GM10266 (cell line): ENCODE data around the gene ZNF664.
"Not testable (repeated sequence)": the region's sequence is repeated elsewhere in the genome, so short reads cannot be mapped to it uniquely, and the experiment has no call there.

Source experiments
- DNase-seq: peaks from one replicate; pipeline ENCODE4 v3.0.0; 2012; ENCODE audit errors: extremely low spot score
- TF ChIP-seq, protein P1 (sequence below): IDR thresholded peaks from 2 replicates; pipeline ENCODE4 v1.5.1; 2012; ENCODE audit warnings: mild to moderate bottlenecking, low read depth; ENCODE audit not compliant: control insufficient read depth, insufficient read depth; ENCODE audit errors: missing control alignments

Gene ZNF664

DNA sequence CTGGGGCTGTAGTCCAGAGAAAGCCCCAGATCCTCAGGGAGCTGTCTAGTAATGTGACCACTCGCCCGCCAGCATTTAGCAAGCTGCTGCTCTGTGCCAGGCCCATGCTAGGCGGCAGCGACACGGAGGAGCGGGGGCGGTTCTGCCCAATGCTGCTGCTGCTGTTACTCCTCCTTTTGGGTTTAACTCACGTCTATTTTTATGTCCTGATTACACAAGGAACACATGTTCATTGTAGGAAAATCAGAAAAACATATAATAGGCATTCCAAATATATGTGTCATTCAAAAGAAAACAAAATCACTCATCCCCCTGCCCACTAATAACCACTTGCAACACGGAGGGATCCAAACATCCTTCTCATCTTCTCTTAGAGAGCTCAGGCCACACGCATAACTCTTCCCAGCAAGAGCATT, 30.8 kb upstream of the ZNF664 start:
- TF ChIP-seq, protein P1, sequence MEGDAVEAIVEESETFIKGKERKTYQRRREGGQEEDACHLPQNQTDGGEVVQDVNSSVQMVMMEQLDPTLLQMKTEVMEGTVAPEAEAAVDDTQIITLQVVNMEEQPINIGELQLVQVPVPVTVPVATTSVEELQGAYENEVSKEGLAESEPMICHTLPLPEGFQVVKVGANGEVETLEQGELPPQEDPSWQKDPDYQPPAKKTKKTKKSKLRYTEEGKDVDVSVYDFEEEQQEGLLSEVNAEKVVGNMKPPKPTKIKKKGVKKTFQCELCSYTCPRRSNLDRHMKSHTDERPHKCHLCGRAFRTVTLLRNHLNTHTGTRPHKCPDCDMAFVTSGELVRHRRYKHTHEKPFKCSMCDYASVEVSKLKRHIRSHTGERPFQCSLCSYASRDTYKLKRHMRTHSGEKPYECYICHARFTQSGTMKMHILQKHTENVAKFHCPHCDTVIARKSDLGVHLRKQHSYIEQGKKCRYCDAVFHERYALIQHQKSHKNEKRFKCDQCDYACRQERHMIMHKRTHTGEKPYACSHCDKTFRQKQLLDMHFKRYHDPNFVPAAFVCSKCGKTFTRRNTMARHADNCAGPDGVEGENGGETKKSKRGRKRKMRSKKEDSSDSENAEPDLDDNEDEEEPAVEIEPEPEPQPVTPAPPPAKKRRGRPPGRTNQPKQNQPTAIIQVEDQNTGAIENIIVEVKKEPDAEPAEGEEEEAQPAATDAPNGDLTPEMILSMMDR: no peak
- DNase-seq: no peak

DNA sequence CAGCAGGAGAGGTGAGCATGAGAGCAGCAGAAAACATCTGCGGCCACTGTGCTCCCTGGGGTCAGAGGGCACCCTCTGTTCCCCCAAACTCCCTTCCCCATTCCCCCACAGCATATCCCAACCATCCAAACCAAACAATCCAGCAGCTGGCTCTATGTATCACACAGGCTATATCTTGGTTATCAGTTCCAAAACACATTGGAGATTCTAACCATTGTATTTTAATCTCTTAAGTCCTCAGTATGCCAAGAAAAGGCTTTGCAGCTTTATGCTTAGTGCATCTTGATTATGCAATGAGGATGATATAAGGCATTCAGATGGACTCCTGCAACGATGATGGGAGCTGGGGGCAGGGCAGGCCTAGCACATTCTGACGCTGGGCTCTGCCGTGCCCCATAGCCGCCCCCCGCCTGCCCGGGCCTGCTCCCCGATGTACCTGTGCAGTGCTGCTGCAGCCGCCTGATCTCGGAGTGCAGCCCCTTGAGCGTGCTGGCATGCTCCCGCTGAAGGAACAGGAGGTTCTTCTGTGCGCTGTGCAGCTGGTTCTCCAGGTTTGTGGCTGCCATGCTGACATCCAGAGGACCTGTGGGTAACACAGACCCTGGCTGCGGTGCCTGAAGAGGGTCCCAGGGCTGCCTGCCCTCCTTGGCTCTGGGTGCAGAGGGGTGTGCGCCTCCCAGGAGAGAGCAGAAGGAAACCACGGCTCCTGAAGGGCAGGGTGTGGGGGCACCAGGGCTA, 29.9 kb upstream of the ZNF664 start:
- DNase-seq: no peak
- TF ChIP-seq, protein P1: no peak

DNA sequence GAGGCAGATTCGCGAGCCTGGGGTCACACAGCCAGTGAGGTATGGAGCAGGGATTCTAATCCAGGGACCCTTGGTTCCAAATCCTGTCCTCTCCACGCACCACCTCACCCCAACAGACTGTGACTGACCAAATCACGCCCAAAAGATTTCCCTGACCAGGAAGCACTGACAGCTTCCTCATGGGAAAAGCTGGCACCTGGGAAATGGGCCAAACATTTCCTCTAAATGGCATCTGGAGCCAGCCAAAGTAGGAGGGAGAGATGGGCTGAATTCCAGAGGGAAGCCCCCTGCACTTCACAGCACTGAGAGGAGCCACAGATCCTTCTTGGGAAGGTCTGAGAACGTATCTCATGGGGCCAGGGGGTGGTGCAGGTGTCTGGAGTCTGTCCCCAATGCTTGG, 29.2 kb upstream of the ZNF664 start:
- TF ChIP-seq, protein P1: no peak
- no peak for DNase-seq

DNA sequence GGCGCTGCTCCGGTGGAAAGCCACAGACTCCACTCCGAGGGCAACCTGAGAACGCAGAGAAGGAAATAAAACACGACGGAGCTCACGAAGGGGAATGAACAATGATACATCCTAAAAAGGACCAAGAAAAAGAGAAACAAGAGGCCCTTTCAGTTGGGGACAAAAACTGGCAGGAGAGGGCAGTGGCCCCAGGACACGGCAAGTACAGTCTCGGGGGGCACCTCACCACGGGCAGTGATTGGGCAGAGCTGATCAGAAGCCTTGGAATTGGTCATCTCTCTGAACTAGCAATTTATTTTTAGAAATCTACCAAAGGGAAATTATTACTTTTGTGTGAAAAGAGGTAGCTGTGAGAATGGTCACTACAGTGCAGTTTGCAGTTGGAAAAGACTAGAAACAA, 28.3 kb upstream of the ZNF664 start:
- no peak for DNase-seq
- TF ChIP-seq, protein P1: no peak

DNA sequence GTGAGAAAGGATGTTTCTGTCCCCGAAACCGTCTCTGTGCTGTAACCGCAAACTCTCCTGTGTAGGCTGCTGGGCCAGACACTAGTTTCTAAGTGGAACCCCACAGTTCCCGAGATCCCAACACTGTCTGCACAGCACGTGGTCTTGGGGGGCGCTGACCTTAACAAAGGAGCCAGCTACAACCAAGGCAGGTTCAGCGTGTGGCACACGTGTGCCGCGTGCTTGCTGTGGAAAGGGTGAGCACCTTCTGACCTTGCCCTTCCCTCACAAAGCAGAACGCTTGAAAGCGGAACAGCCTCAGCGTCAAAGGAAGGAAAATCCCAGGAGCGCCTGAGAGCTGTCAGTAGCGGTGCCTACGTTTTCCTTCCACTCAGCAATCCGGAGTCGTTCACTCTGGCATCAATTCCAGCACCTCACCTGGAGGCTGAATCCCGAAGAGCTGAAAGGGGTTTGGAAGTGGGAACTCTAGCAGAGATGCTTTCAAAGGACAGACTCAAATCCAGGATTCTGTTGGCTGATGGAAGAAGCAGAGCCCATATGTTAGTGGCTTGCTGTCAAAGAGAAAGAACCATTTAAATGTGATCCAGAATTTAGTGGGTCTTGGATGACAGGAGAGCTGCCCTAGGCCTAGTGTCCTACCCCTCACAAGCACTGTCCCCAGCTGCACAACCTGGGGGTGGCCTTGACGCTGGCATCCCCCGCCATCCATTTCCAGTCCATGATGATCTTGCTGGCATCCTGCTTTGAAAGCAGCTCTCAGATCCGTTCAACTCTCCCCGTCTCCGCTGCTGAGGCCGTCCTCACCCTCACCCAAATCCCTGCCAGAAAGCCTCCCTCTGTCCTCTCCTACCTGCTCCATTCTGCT, 27.5 kb upstream of the ZNF664 start:
- TF ChIP-seq, protein P1: no peak
- no peak for DNase-seq

DNA sequence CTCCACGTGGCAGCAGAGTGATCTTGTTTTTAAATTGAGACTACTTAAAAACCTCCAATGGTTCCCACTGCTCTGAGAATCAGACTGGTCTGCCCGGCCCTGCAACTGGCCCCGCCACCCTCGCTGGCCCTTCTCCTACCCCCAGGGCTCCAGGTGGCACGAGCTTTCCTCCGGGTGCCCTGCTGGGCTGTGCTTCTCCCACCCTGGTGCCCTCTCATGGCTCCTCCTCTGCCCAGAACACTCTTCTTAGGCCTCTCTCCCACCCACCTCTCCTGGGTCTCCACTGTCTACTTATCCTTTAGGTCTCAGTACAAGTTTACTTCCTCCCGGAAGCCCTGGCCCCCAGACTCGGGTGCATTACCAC, 26.9 kb upstream of the ZNF664 start:
- DNase-seq: no peak
- TF ChIP-seq, protein P1: no peak

DNA sequence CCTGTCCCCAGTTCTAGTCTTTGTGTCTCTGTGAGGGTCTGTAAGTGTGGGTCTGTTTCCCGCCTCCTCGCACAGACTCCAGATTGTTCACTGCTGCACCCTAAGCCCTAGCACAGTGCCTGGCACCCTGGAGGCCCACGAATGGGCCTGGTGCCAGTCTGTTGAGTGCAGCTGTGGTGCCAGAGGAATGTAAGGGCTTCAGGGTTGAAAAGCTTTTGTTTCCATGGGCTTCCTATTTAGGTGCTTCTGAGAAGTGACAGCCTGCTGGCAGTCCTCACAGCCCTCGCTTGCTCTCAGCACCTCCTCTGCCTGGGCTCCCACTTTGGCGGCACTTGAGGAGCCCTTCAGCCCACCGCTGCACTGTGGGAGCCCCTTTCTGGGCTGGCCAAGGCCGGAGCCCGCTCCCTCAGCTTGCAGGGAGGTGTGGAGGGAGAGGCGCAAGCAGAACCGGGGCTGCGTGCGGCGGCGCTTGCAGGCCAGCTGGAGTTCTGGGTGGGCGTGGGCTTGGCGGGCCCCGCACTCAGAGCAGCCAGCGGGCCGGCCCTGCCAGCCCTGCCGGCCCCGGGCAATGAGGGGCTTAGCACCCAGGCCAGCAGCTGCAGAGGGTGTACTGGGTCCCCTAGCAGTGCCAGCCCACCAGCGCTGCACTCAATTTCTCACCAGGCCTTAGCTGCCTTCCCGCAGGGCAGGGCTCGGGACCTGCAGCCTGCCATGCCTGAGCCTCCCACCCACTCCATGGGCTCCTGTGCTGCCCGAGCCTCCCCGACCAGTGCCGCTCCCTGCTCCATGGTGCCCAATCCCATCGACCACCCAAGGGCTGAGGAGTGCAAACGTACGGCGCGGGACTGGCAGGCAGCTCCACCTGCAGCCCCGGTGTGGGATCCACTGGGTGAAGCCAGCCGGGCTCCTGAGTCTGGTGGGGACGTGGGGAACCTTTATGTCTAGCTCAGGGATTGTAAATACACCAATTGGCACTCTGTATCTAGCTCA, 26.2 kb upstream of the ZNF664 start:
- DNase-seq: not testable (repeated sequence)

DNA sequence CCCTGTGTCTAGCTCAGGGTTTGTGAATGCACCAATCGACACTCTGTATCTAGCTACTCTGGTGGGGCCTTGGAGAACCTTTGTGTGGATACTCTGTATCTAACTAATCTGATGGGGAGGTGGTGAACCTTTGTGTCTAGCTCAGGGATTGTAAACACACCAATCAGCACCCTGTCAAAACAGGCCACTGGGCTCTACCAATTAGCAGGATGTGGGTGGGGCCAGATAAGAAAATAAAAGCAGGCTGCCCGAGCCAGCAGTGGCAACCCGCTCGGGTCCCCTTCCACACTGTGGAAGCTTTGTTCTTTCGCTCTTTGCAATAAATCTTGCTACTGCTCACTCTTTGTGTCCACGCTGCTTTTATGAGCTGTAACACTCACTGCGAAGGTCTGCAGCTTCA, 25.5 kb upstream of the ZNF664 start:
- DNase-seq: not testable (repeated sequence)
